GM19455 (cell line): ENCODE measurements around the gene NUP214.
A peak's percentile ranks its signal among the peaks of the same experiment; 100 is the strongest.

Experiments used
- ATAC-seq: cut with Tn5 transposase; IDR thresholded peaks from one replicate; pipeline ENCODE4 v1.9.1; 2021; ENCODE audit not compliant: unreplicated experiment

Gene NUP214

GRCh38 chr9:131125288-131126058, at the start of gene NUP214:
TSS of gene NUP214 (plus strand) at chr9:131125586. CDS start at chr9:131125705, 119 bp downstream.
- ATAC-seq, result peak; percentile 95

- ATAC-seq, result no peak
These were observed 48.8 kb upstream of the NUP214 start for GRCh38 chr9:131076347-131077195.

- ATAC-seq, result no peak
These were observed 46.7 kb upstream of the NUP214 start for GRCh38 chr9:131078427-131079366.

- no peak for ATAC-seq
These were observed 44.8 kb upstream of the NUP214 start for GRCh38 chr9:131080589-131080988.

- no peak for ATAC-seq
These were observed 43.5 kb upstream of the NUP214 start for GRCh38 chr9:131081868-131082267.

- ATAC-seq, result no peak
These were observed 42.4 kb upstream of the NUP214 start for GRCh38 chr9:131082774-131083512.

GRCh38 chr9:131084661-131085369, 40.6 kb upstream of the NUP214 start:
- ATAC-seq, result no peak

GRCh38 chr9:131085370-131086122, 39.8 kb upstream of the NUP214 start:
- no peak for ATAC-seq

GRCh38 chr9:131087354-131087893, 38.0 kb upstream of the NUP214 start:
- ATAC-seq, result no peak

GRCh38 chr9:131090025-131090787, 35.2 kb upstream of the NUP214 start:
- no peak for ATAC-seq

GRCh38 chr9:131091352-131091992, 33.9 kb upstream of the NUP214 start:
- no peak for ATAC-seq

GRCh38 chr9:131092030-131092429, 33.4 kb upstream of the NUP214 start:
- no peak for ATAC-seq

- no peak for ATAC-seq
These were observed 32.6 kb upstream of the NUP214 start for GRCh38 chr9:131092548-131093440.

- ATAC-seq, result no peak
These were observed 31.4 kb upstream of the NUP214 start for GRCh38 chr9:131094015-131094414.

GRCh38 chr9:131094622-131095021, 30.8 kb upstream of the NUP214 start:
- no peak for ATAC-seq

GRCh38 chr9:131095666-131096268, 29.6 kb upstream of the NUP214 start:
- no peak for ATAC-seq
